Measurements from ENCODE around the gene GSDMA. TPM values are rescaled to one million over a fixed set of nuclear protein-coding genes. Genes with fewer than 3 reads are reported as not detected.
"Not testable (repeated sequence)": the region's sequence is repeated elsewhere in the genome, so short reads cannot be mapped to it uniquely, and the experiment has no call there.

GSDMA gene
- total RNA-seq, 1 donor from 2014 or later, result not detected

GRCh38 chr17:39943702-39944392, 19.0 kb upstream of the GSDMA start:
- H3K36me3 Mint-ChIP-seq (ENCODE audit: low read depth), result no peaks in the 10 kb centered on the region
- H3K4me3 Mint-ChIP-seq, result no peak overlapping the region
- DNase-seq (ENCODE audit: low read depth, low spot score), result no peak
- H3K4me1 Mint-ChIP-seq, result peaks cover 24% of the 10 kb centered on the region
- peaks cover 4% of the 10 kb centered on the region for H3K27me3 Mint-ChIP-seq (ENCODE audit: low read depth)
- H3K9me3 Mint-ChIP-seq, result no peaks in the 10 kb centered on the region
- TF ChIP-seq, protein P1, sequence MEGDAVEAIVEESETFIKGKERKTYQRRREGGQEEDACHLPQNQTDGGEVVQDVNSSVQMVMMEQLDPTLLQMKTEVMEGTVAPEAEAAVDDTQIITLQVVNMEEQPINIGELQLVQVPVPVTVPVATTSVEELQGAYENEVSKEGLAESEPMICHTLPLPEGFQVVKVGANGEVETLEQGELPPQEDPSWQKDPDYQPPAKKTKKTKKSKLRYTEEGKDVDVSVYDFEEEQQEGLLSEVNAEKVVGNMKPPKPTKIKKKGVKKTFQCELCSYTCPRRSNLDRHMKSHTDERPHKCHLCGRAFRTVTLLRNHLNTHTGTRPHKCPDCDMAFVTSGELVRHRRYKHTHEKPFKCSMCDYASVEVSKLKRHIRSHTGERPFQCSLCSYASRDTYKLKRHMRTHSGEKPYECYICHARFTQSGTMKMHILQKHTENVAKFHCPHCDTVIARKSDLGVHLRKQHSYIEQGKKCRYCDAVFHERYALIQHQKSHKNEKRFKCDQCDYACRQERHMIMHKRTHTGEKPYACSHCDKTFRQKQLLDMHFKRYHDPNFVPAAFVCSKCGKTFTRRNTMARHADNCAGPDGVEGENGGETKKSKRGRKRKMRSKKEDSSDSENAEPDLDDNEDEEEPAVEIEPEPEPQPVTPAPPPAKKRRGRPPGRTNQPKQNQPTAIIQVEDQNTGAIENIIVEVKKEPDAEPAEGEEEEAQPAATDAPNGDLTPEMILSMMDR (conservative IDR thresholded peaks at IDR 0.05), result no peak
- H3K27ac Mint-ChIP-seq (ENCODE audit: unreplicated experiment), result peak overlapping the region; percentile 50

GRCh38 chr17:39944393-39944711, 18.5 kb upstream of the GSDMA start:
- Mint-ChIP-seq H3K27ac (ENCODE audit: unreplicated experiment) (no peak overlapping the region), H3K27me3 (ENCODE audit: low read depth) (peaks cover 4% of the 10 kb centered on the region), H3K9me3 (no peaks in the 10 kb centered on the region)

DNA sequence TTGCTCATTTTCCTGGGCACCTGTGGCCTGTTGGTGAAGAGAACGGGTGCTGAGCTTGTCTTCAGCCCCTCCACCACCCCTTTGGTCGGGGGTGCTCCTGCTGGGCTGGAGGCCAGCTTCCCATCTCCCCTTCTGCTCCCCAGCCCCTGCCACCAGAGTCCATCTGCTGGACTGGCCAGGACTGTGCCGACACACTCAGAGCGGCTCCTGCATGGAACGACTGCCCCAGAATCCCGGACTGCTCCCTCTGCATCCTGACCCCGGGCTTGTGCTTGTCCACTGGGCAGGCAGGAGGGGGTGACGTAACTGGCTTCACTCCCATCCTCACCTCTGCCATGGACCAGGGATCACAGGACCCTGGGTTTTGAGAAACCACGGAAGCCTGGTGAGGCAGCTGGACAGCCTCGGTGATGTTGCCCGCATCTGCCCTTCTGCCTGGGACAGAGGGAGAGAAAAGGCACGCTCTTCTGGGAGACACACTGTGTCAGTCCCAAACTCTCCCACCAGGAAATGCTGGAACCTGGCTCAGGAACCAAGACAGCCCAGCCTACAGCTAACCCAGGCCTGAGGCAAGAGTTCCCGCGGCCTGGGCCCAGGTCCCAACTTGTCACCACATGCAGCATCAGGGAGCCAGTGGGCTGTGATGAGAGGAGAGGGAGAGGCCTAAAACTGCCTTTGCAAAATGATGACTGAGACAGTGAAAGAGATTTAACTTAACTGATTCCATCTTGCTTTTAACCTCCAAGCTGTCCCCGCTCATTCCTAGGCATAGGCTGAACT, 16.1 kb upstream of the GSDMA start:
- Mint-ChIP-seq H3K27ac (ENCODE audit: unreplicated experiment) (peak overlapping the region; percentile 35), H3K4me3 (no peak overlapping the region), H3K27me3 (ENCODE audit: low read depth) (peaks cover 4% of the 10 kb centered on the region), H3K9me3 (no peaks in the 10 kb centered on the region), H3K4me1 (peaks cover 24% of the 10 kb centered on the region), H3K36me3 (ENCODE audit: low read depth) (no peaks in the 10 kb centered on the region)
- DNase-seq (ENCODE audit: low read depth, low spot score), result no peak
- TF ChIP-seq, protein P1 (conservative IDR thresholded peaks at IDR 0.05), result no peak

More at GRCh38 chr17:39944393-39944711, 18.5 kb upstream of the GSDMA start:
- DNase-seq (ENCODE audit: low read depth, low spot score), result no peak
- peaks cover 24% of the 10 kb centered on the region for H3K4me1 Mint-ChIP-seq
- no peaks in the 10 kb centered on the region for H3K36me3 Mint-ChIP-seq (ENCODE audit: low read depth)
- H3K4me3 Mint-ChIP-seq, result no peak overlapping the region
- TF ChIP-seq, protein P1 (conservative IDR thresholded peaks at IDR 0.05), result no peak

DNA sequence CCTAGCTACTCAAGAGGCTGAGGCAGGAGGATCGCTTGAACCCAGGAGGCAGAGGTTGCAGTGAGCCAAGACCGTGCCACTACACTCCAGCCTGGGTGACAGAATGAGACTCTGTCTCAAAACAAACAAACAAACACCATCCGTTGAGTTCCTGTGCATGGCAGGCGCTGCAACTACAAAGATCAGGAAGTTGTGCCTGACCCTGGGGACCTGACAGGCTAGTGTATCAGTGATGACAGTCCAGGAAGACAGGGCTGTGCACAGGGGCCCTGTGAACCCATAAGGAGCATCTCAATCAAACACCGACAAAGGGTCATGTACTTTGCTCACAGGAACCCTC, 14.3 kb upstream of the GSDMA start:
- not testable (repeated sequence) for H3K36me3 Mint-ChIP-seq (ENCODE audit: low read depth); H3K9me3 Mint-ChIP-seq; H3K27ac Mint-ChIP-seq (ENCODE audit: unreplicated experiment); DNase-seq (ENCODE audit: low read depth, low spot score); H3K4me3 Mint-ChIP-seq; H3K27me3 Mint-ChIP-seq (ENCODE audit: low read depth)
- peaks cover 32% of the 10 kb centered on the region for H3K4me1 Mint-ChIP-seq

- peaks cover 35% of the 10 kb centered on the region for H3K4me1 Mint-ChIP-seq
- no peak for DNase-seq (ENCODE audit: low read depth, low spot score)
- H3K36me3 Mint-ChIP-seq (ENCODE audit: low read depth), result no peaks in the 10 kb centered on the region
- H3K27ac Mint-ChIP-seq (ENCODE audit: unreplicated experiment), result peak overlapping the region; percentile 8
- TF ChIP-seq, protein P1 (conservative IDR thresholded peaks at IDR 0.05), result no peak
- no peaks in the 10 kb centered on the region for H3K27me3 Mint-ChIP-seq (ENCODE audit: low read depth)
- peak overlapping the region; percentile 15 for H3K4me3 Mint-ChIP-seq
- H3K9me3 Mint-ChIP-seq, result no peaks in the 10 kb centered on the region
These were observed 13.8 kb upstream of the GSDMA start for GRCh38 chr17:39949028-39949427.

DNA sequence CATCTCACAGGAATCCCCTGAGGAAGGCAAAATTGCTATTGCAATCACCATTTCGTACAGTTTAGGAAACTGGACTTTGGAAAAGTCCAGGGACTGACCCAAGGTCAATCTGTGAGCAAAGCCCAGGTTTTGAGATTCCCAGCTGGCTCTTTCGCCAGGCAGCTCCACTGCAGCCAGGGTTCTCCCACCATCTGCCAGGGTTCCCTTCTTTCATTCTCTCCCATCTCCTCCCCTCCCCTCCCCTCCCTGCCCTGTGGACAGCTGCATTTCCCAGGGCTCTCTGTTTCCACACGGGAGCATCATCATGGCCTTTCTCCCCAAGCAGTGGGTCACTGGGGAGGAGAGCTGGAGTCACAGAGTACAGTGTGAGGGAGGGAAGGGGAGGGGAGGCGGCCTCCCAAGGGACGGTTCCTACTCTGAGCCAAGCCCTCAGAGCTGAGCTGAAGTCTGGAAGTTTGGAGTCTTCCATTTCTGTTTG, 11.9 kb upstream of the GSDMA start:
- peaks cover 35% of the 10 kb centered on the region for H3K4me1 Mint-ChIP-seq
- no peak for DNase-seq (ENCODE audit: low read depth, low spot score)
- no peak overlapping the region for H3K27ac Mint-ChIP-seq (ENCODE audit: unreplicated experiment)
- no peaks in the 10 kb centered on the region for H3K27me3 Mint-ChIP-seq (ENCODE audit: low read depth)
- TF ChIP-seq, protein P1 (conservative IDR thresholded peaks at IDR 0.05), result no peak
- no peak overlapping the region for H3K4me3 Mint-ChIP-seq
- no peaks in the 10 kb centered on the region for H3K36me3 Mint-ChIP-seq (ENCODE audit: low read depth)
- no peaks in the 10 kb centered on the region for H3K9me3 Mint-ChIP-seq
